ENCODE data around the gene FCER2.

FCER2 gene

GRCh38 chr19:7676854-7677253 lies 25.1 kb downstream of the FCER2 start, which contains the start of gene MCEMP1:
Gene MCEMP1, plus strand, starts transcription at chr19:7677090. Its CDS starts 31 bp downstream, at chr19:7677121.
- no peak for DNase-seq (ENCODE audit: low read depth)

- no peak for DNase-seq (ENCODE audit: low read depth)
Observed at GRCh38 chr19:7676376-7676775, 25.6 kb downstream of the FCER2 start.

- no peak for DNase-seq (ENCODE audit: low read depth)
Observed at GRCh38 chr19:7674010-7675005, 27.6 kb downstream of the FCER2 start.

- no peak for DNase-seq (ENCODE audit: low read depth)
Observed at GRCh38 chr19:7672522-7672921, 29.4 kb downstream of the FCER2 start.

- DNase-seq (ENCODE audit: low read depth): no peak
Observed at GRCh38 chr19:7670790-7671189, 31.1 kb downstream of the FCER2 start.

GRCh38 chr19:7670150-7670783 lies 31.7 kb downstream of the FCER2 start:
- DNase-seq (ENCODE audit: low read depth): no peak

- no peak for DNase-seq (ENCODE audit: low read depth)
Observed at GRCh38 chr19:7669641-7670040, 32.3 kb downstream of the FCER2 start.

GRCh38 chr19:7668842-7669241 lies 33.1 kb downstream of the FCER2 start, which contains the start of gene RETN:
Gene RETN, plus strand, starts transcription at chr19:7669049. Its CDS starts 278 bp downstream, at chr19:7669327.
- DNase-seq (ENCODE audit: low read depth): no peak

- DNase-seq (ENCODE audit: low read depth): no peak
Observed at GRCh38 chr19:7665076-7665475, 36.9 kb downstream of the FCER2 start.

- no peak for DNase-seq (ENCODE audit: low read depth)
Observed at GRCh38 chr19:7663706-7664105, 38.2 kb downstream of the FCER2 start.

- DNase-seq (ENCODE audit: low read depth): no peak
Observed at GRCh38 chr19:7662657-7663056, 39.3 kb downstream of the FCER2 start.

- no peak for DNase-seq (ENCODE audit: low read depth)
Observed at GRCh38 chr19:7661744-7662538, 40.0 kb downstream of the FCER2 start.

GRCh38 chr19:7658219-7658686 lies 43.7 kb downstream of the FCER2 start:
- no peak for DNase-seq (ENCODE audit: low read depth)

GRCh38 chr19:7657131-7657751 lies 44.7 kb downstream of the FCER2 start:
- DNase-seq (ENCODE audit: low read depth): no peak

GRCh38 chr19:7655581-7655980 lies 46.4 kb downstream of the FCER2 start:
- DNase-seq (ENCODE audit: low read depth): no peak

GRCh38 chr19:7654401-7654800 lies 47.5 kb downstream of the FCER2 start:
- no peak for DNase-seq (ENCODE audit: low read depth)

- DNase-seq (ENCODE audit: low read depth): no peak
Observed at GRCh38 chr19:7652061-7652641, 49.8 kb downstream of the FCER2 start.

GRCh38 chr19:7650148-7650547 lies 51.8 kb downstream of the FCER2 start:
- DNase-seq (ENCODE audit: low read depth): no peak

GRCh38 chr19:7648265-7649014 lies 53.5 kb downstream of the FCER2 start:
- DNase-seq (ENCODE audit: low read depth): no peak

GRCh38 chr19:7647156-7647555 lies 54.8 kb downstream of the FCER2 start:
- DNase-seq (ENCODE audit: low read depth): no peak

- no peak for DNase-seq (ENCODE audit: low read depth)
Observed at GRCh38 chr19:7646426-7646700, 55.6 kb downstream of the FCER2 start.

All from GM04503 (cell line).